ENCODE results near the gene PHRF1. TPM values are rescaled to one million over a fixed set of nuclear protein-coding genes. Genes with fewer than 3 reads are reported as not detected.
A peak's percentile ranks its signal among the peaks of the same experiment; 100 is the strongest.

Gene PHRF1
- total RNA-seq, 1 experiment from 2014 or later, result 48.9 TPM

GRCh38 chr11:657691-658126 is 81.4 kb downstream of the PHRF1 start:
- Histone ChIP-seq H2AFZ (ENCODE audit: low read length) (no peak overlapping the region), H2BK5ac (ENCODE audit: insufficient read length, low read length) (no peak overlapping the region), H4K20me1 (ENCODE audit: control insufficient read depth, insufficient read depth, insufficient read length) (no peaks in the 10 kb centered on the region), H3K23ac (ENCODE audit: insufficient read length, low read depth, low read length) (no peak overlapping the region), H2AK5ac (ENCODE audit: insufficient read length, low read length) (no peak overlapping the region), H3K27ac (ENCODE audit: insufficient read length, low read depth, low read length) (no peak overlapping the region), H3K4me1 (ENCODE audit: insufficient read depth, low read length) (no peaks in the 10 kb centered on the region), H3K18ac (ENCODE audit: insufficient read length, low read depth, low read length) (no peak overlapping the region), H3K4ac (ENCODE audit: low read depth, low read length) (no peak overlapping the region), H3K79me1 (ENCODE audit: insufficient read depth, low read depth, low read length, poor library complexity, severe bottlenecking) (no peaks in the 10 kb centered on the region), H3K79me2 (ENCODE audit: insufficient read depth, low read length) (no peaks in the 10 kb centered on the region), H3K56ac (ENCODE audit: insufficient read length, low read depth, low read length) (no peak overlapping the region), H4K91ac (ENCODE audit: insufficient read length, low read depth, low read length) (no peak overlapping the region), H2BK12ac (ENCODE audit: insufficient read length, low read depth, low read length) (no peak overlapping the region), H3K9ac (ENCODE audit: extremely low read depth, insufficient read length, low read length) (no peak overlapping the region), H4K5ac (ENCODE audit: insufficient read length, low read depth, low read length) (no peak overlapping the region), H3K23me2 (ENCODE audit: insufficient read length, low read depth, low read length, poor library complexity, severe bottlenecking) (no peaks in the 10 kb centered on the region), H2BK20ac (ENCODE audit: low read depth, low read length, poor library complexity, severe bottlenecking) (no peak overlapping the region), H3T11ph (ENCODE audit: low read length) (no peak overlapping the region), H4K8ac (replicated peaks; ENCODE audit: insufficient read length, low read depth, low read length) (no peak overlapping the region), H3K9me3 (ENCODE audit: control insufficient read depth, low read depth, low read length) (no peaks in the 10 kb centered on the region), H2BK15ac (ENCODE audit: low read depth, low read length) (peak overlapping the region; percentile 75; the same call in 1 of the 2 replicates), H3K27me3 (ENCODE audit: insufficient read depth, low read length) (no peaks in the 10 kb centered on the region), H2BK120ac (ENCODE audit: low read depth, low read length, poor library complexity, severe bottlenecking) (no peak overlapping the region), H3K4me2 (ENCODE audit: insufficient read depth, insufficient read length, low read length) (no peak overlapping the region), H3K14ac (ENCODE audit: insufficient read depth, low read length) (no peak overlapping the region)
- Mint-ChIP-seq H3K4me3 (no peak overlapping the region), H3K36me3 (ENCODE audit: insufficient read depth in 1 of 3, low read depth in 3 of 3) (peaks cover 5 to 46% (median 21%) of the 10 kb centered on the region in 3 experiments; a peak in 6 of 7 replicates), H3K27me3 (ENCODE audit: low read depth) (no peaks in the 10 kb centered on the region), H3K27ac (no peak overlapping the region; a peak in 1 of 7 replicates), H3K4me1 (no peaks in the 10 kb centered on the region), H3K9me3 (no peaks in the 10 kb centered on the region)
- no peak for DNase-seq
- no CpG with 5 or more reads among the region's 14 CpGs for WGBS (ENCODE audit: extremely low coverage, insufficient read length, low lambda C conversion rate)
- TF ChIP-seq, protein P1, sequence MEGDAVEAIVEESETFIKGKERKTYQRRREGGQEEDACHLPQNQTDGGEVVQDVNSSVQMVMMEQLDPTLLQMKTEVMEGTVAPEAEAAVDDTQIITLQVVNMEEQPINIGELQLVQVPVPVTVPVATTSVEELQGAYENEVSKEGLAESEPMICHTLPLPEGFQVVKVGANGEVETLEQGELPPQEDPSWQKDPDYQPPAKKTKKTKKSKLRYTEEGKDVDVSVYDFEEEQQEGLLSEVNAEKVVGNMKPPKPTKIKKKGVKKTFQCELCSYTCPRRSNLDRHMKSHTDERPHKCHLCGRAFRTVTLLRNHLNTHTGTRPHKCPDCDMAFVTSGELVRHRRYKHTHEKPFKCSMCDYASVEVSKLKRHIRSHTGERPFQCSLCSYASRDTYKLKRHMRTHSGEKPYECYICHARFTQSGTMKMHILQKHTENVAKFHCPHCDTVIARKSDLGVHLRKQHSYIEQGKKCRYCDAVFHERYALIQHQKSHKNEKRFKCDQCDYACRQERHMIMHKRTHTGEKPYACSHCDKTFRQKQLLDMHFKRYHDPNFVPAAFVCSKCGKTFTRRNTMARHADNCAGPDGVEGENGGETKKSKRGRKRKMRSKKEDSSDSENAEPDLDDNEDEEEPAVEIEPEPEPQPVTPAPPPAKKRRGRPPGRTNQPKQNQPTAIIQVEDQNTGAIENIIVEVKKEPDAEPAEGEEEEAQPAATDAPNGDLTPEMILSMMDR (conservative IDR thresholded peaks at IDR 0.05), result no peak
